ENCODE data around the gene SLC12A7.
"Not testable (repeated sequence)": the region's sequence is repeated elsewhere in the genome, so short reads cannot be mapped to it uniquely, and the experiment has no call there.

The SLC12A7 gene

GRCh38 chr5:1111727-1112289 is at the start of gene SLC12A7:
SLC12A7 (minus strand) TSS chr5:1112063; CDS start chr5:1111991, 72 bp downstream.
- no peak for DNase-seq

DNA sequence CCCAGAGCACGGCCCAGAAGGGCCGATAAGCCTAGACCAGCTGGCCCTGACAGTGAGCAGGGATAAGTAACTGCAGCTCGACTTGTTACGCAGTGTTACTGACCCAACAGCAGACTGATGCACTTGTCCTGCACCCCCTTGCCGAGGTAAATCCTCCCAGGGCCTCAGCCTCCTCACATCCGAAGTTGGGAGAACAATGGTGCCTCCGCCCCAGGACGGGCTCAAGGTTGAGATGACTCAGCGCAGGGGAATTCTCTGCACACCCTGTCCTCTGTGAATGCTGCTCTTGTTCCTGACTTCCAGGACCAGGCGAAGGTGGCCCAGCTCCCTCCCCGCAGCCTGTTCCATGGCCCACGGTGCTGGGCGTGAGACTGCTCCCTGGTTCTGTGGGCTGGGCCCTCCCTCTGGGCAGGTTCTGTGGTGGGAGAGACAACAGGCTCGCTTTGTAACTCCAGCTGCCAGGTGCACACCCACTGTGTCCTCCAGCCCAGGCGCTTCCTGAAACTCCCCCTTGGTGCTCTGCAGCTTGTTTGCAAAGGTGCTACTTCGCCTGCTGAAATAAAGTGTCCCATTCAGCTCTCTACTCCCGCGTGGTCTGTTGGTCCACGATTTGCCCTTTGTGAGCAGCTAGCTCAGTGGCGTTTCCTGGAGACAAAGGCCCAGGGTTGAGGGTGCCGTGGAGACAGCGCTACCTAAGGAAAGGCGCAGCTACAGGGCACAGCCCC is 49.4 kb upstream of the SLC12A7 start:
- DNase-seq: no peak

DNA sequence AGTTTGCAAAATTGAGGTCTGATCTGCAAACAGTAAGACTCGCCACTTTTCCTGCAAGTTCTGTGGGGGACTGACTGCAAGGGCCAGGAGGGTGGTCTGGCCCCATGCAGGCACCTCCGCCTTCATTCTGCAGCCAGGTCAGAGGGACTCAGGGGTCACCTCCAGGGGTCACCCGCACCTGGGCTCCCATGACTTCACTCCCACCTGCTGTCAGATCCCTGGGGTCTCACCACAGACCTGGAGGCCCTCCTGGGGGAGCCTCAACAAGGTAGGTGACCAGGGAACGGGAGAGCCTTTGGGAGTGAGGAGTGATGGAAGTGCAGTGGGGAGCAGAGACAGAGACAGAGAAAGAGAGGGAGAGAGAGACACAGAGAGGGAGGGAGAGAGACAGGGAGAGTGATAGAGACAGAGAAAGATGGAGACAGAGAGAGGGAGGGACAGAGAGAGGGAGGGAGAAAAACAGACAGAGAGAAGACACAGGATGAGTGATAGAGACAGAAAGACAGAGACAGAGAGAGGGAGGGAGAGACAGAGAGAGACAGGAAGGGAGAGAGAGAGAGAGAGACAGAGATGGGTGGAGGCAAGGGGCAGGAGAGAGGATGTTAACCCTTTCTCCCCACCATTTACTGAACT is 48.0 kb upstream of the SLC12A7 start:
- DNase-seq: no peak

GRCh38 chr5:1159341-1159675 is 47.4 kb upstream of the SLC12A7 start:
- no peak for DNase-seq

DNA sequence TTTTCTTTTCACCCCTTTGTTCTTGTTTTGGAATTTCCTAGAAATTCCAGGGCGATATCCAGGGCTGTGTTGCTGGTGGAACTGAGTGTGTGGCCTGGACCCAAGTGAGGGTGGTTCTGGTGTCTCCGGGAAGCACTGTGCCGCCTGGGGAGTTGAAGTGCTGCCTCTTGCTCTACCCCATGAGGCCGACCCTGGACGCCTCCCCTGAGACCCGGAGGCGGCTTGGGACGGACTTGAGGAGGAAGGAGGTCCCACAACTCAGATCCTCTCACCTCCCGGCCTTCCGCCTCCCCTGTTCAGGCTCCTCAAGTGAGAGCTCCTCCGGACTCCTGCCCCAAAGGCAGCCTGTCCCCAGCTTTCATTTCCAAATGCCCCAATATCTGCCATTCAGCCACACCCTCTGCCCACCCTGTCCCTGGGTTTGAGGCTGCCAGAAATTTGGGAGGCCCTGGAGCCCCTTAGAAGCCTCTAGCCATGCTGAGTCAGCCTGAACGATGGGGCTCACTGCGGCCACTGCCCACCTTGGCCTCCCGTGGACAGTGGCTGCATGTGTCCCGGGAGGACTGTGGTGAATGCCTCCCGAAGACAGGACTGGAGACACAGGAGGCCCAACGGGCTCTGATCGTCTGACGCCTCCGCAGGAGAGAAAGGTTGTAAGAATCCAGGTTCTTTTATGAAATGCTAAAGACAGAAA is 46.9 kb upstream of the SLC12A7 start:
- DNase-seq: no peak

- not testable (repeated sequence) for DNase-seq
Measured at GRCh38 chr5:1157461-1157986, 45.7 kb upstream of the SLC12A7 start.

- no peak for DNase-seq
Measured at GRCh38 chr5:1156754-1157460, 45.0 kb upstream of the SLC12A7 start.

DNA sequence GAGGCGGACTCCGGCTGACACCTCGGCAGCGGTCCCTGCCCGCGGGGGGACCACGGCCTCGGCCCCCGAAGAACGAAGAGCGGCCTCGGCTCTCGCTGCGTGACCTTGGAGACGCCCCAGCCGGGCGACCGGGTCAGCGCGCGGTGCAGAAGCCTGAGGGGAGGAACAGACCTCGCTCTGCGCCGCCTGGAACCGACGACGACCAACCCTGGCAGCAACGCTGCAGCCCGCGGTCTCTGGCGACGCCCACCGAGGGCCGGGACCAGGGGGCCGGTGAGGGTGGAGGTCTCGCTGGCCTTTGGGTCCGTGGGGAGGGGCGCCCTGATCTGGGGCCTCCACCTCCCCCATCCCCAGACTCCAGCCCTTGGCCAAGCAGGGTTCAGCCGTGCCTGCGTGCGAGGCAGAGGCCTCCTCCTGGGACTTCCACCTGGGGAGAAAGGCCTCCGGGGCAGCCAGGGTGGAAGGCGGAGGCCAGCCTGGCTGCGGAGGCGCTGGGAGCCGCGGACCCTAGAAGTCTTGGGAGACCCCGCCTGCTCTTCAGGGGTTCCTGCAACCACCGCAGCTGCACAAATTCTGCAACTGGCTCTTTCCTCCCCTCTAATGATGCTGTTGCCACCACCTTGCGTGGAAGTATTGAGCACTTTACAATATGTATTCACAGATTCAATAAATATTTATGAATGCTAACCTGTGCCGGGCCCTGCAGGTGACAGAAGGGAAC is 44.3 kb upstream of the SLC12A7 start:
- DNase-seq: no peak

- DNase-seq: no peak
Measured at GRCh38 chr5:1155191-1156032, 43.5 kb upstream of the SLC12A7 start.

- DNase-seq: no peak
Measured at GRCh38 chr5:1153428-1153827, 41.6 kb upstream of the SLC12A7 start.

- no peak for DNase-seq
Measured at GRCh38 chr5:1152771-1153282, 41.0 kb upstream of the SLC12A7 start.

DNA sequence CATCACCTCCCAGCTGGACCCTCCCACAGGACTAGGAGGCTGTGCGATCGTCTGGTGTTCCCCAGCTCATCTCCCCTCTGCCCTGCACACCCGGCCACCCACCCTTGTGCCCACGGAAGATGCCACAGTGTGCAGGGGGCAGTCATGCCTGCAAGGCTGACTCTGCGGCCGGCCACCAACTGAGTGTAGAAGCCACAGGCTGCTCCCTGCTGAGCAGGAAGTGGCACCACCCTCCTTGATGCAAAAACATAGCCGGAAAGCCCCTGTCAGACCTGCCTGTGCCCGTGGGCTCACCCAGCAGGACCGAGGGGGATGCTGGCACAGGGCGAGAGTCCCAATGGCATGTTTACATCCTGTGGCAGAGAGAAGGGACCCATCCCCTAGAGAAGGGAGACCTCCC is 40.3 kb upstream of the SLC12A7 start:
- no peak for DNase-seq

GRCh38 chr5:1151316-1151715 is 39.5 kb upstream of the SLC12A7 start:
- no peak for DNase-seq

- DNase-seq: no peak
Measured at GRCh38 chr5:1150866-1151265, 39.0 kb upstream of the SLC12A7 start.

- no peak for DNase-seq
Measured at GRCh38 chr5:1144638-1145396, 33.0 kb upstream of the SLC12A7 start.

GRCh38 chr5:1144089-1144488 is 32.2 kb upstream of the SLC12A7 start:
- no peak for DNase-seq

- no peak for DNase-seq
Measured at GRCh38 chr5:1143670-1143951, 31.7 kb upstream of the SLC12A7 start.

DNA sequence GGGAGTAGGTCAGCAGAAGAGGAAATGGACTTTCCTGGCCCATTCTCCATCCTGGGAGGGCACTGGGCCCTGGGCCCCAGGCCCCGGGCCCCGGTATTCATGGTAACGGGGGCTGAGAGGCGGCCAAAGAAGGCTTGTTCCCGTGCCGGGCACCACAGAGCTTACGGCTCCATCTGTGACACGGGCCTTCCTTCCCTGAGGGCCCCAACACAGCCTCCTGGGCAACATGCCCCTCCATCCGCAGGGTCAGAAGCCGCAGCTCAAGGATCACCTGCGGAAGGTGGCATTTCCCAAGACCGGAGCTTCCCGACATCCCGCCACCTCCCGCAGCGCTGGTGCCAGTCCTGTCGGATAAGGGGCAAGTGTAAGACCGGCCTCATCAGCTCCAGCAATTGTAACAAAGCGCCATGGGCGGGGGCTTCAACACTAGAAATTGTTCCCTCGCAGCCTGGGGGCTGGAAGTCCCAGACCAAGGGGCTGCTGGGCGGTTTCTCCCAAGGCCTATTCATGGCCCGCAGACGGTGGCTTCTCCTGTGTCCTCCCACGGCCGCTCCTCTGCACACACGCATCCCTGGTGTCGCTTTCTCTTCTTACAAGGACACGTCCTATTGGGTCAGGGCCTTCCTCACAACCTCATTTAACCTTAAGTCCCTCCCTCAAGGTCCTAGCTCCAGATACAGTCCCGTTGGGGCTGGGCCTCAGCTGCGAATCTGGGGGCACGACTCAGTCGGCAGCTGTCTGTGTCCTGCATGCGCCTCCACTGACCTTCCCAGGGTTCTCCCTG is 31.2 kb upstream of the SLC12A7 start:
- DNase-seq: no peak

- DNase-seq: no peak
Measured at GRCh38 chr5:1141834-1142233, 30.0 kb upstream of the SLC12A7 start.

GRCh38 chr5:1140818-1141189 is 28.9 kb upstream of the SLC12A7 start:
- DNase-seq: no peak
